22Rv1 (cell line): Measurements from ENCODE around the gene TBC1D5.

Source experiments
- ZFX ChIP-seq: fragments of 450-650 bp; IDR thresholded peaks from 2 replicates; pipeline ENCODE4 v1.6.1; 2017; ENCODE audit warnings: antibody characterized with exemption, borderline replicate concordance
- TF ChIP-seq, protein P1 (sequence below): fragments of 450-650 bp; IDR thresholded peaks from 2 replicates; pipeline ENCODE4 v1.5.1; 2017; ENCODE audit warnings: mild to moderate bottlenecking

DNA sequence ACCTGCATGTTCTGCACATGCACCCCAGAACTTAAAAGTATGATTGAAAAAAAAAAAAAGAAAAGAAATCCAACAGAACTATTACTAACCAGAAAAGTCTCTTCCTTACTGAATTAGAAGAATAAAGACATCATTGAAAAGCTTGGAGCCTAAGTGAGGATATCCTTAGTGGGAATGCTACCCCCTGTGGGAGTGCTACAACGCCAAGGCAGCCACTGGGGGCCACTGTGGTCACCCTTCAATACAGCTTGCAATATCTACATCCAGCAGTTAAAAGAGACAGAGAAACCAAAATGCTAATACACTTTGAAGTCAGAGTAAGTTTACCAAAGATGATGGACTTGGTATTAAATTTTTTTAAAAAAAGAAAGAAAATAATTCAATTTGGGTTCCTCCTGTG, 565.7 kb downstream of the TBC1D5 start:
- TF ChIP-seq, protein P1, sequence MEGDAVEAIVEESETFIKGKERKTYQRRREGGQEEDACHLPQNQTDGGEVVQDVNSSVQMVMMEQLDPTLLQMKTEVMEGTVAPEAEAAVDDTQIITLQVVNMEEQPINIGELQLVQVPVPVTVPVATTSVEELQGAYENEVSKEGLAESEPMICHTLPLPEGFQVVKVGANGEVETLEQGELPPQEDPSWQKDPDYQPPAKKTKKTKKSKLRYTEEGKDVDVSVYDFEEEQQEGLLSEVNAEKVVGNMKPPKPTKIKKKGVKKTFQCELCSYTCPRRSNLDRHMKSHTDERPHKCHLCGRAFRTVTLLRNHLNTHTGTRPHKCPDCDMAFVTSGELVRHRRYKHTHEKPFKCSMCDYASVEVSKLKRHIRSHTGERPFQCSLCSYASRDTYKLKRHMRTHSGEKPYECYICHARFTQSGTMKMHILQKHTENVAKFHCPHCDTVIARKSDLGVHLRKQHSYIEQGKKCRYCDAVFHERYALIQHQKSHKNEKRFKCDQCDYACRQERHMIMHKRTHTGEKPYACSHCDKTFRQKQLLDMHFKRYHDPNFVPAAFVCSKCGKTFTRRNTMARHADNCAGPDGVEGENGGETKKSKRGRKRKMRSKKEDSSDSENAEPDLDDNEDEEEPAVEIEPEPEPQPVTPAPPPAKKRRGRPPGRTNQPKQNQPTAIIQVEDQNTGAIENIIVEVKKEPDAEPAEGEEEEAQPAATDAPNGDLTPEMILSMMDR: no peak
- TF ChIP-seq ZFX: no peak
